ENCODE results near the gene RNF5. TPM values are rescaled to one million over a fixed set of nuclear protein-coding genes. Genes with fewer than 3 reads are reported as not detected.

The RNF5 gene
- total and polyA plus RNA-seq, 2 of the 4 experiments (the other 2 are of a cell fraction), result 18.8 to 41.4 TPM

DNA sequence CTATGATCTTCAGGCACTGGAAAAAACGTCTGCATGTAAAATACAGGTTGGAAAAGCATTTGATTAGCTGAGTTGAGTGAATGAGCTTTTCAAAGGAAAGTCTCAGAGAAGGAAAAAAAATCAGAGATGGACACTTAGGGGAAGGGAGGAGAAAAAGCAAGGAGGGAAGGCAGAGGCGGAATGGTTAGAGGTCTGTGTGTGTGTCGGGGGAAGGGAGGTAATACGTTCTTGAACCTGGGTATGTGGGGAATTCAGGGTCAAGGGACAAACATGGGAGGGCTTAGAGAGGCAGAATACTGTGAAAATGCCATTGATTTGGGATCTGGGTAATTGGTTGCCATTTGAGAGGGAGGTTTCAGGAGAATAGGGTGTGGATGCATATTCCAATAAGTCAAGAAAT lies 31.5 kb upstream of the RNF5 start:
- 0 out of 2 replicates have a peak, but pooled peaks cover 4% of the 10 kb centered on the region for H3K9me1 ChIP-seq (ENCODE audit: insufficient read depth, low read length)
- H2BK120ac ChIP-seq (ENCODE audit: low read depth, low read length), result no peak overlapping the region
- BruUV-seq (replicated peaks), result no TSS peak
- WGBS, 2 experiments (ENCODE audit: extremely low coverage in 2 of 2, insufficient read length in 1 of 2), result 6% methylated on average over 2 of the region's 4 CpGs; no CpG with 5 or more reads in 1 of the 2 experiments
- H2BK15ac ChIP-seq (ENCODE audit: low read depth, low read length), result no peak overlapping the region
- 0 out of 2 replicates have a peak overlapping the region, but pooled peaks have one; percentile 17 for H3K9ac ChIP-seq (ENCODE audit: low read depth, low read length)
- ChIA-PET CTCF (interaction anchor here (0.9 kb wide), 1 partner anchor 10 kb away, joined by 4 read pairs; no protein-coding TSS in a partner anchor), POLR2A (ENCODE audit: unreplicated experiment) (no interaction called here)
- intact Hi-C loops (cut with micrococcal nuclease) (no loop called here), dilution Hi-C loops (cut with HindIII; ENCODE audit: low sequenced_read_pairs, unreplicated experiment) (no loop called here), in situ Hi-C loops (cut with MboI; ENCODE audit: low sequenced_read_pairs) (no loop called here)
- H2AK5ac ChIP-seq (ENCODE audit: low read depth, low read length), result no peak overlapping the region
- peaks cover 4% of the 10 kb centered on the region; the same call in 1 of the 2 replicates for H3K4me1 ChIP-seq (ENCODE audit: control insufficient read depth, insufficient read depth, low read length)
- peaks cover 2% of the 10 kb centered on the region; the same call in 1 of the 2 replicates for H3K36me3 ChIP-seq (ENCODE audit: control insufficient read depth, insufficient read depth, low read length)
- no peak overlapping the region for H3K4me2 ChIP-seq (ENCODE audit: low read depth, low read length)
- no peak overlapping the region for H3K4me3 ChIP-seq (ENCODE audit: insufficient read depth, low read depth, low read length)
- peaks cover 27% of the 10 kb centered on the region for H3K27me3 ChIP-seq (ENCODE audit: control insufficient read depth, insufficient read depth, low read length)
- no peak overlapping the region for H3K27ac ChIP-seq (ENCODE audit: insufficient read depth, low read length)
- H3K18ac ChIP-seq (ENCODE audit: low read depth, low read length), result no peak overlapping the region
- H3K9me3 ChIP-seq (ENCODE audit: control insufficient read depth, insufficient read depth, low read length), result peaks cover 2% of the 10 kb centered on the region; the same call in 1 of the 2 replicates
- H3K56ac ChIP-seq (ENCODE audit: extremely low read depth, insufficient read depth, low read length), result no peak overlapping the region
- no peak overlapping the region for H2AFZ ChIP-seq (replicated peaks; ENCODE audit: low read length, poor library complexity)
- H3K14ac ChIP-seq (replicated peaks; ENCODE audit: low read depth, low read length), result no peak overlapping the region
- no peak overlapping the region for H2AK9ac ChIP-seq (replicated peaks; ENCODE audit: low read depth, low read length, poor library complexity)
- TF ChIP-seq RCOR1 (IDR thresholded peaks at IDR 0.05; ENCODE audit: insufficient replicate concordance, low read length) (no peak), CEBPB (IDR thresholded peaks at IDR 0.05; ENCODE audit: low read depth, low read length) (no peak)
- no peak overlapping the region for H4K8ac ChIP-seq (ENCODE audit: low read depth in 2 of 2, low read length in 2 of 2)
- no peaks in the 10 kb centered on the region for H3K79me1 ChIP-seq (ENCODE audit: low read depth in 1 of 2, low read length in 2 of 2)
- no peaks in the 10 kb centered on the region for H4K20me1 ChIP-seq (ENCODE audit: insufficient read depth, low read length)
- ATAC-seq (ENCODE audit: low read depth) (no peak), DNase-seq (no peak)
- no peak overlapping the region for H2BK5ac ChIP-seq (ENCODE audit: low read depth, low read length, poor library complexity, severe bottlenecking)
- H3K4ac ChIP-seq (ENCODE audit: low read depth, low read length), result no peak overlapping the region
- H3K23ac ChIP-seq (ENCODE audit: low read depth, low read length), result no peak overlapping the region
- no peak overlapping the region; the same call in 1 of the 2 replicates for H4K91ac ChIP-seq (ENCODE audit: insufficient read depth, low read depth, low read length)
- H2BK20ac ChIP-seq (ENCODE audit: low read depth, low read length), result no peak overlapping the region
- H4K5ac ChIP-seq (ENCODE audit: low read depth, low read length), result no peak overlapping the region

Data from IMR-90 (cell line).